Peyer's patch (tissue), 4 donors: ENCODE data around the gene SORCS1. TPM values are rescaled to one million over a fixed set of nuclear protein-coding genes. Genes with fewer than 3 reads are reported as not detected.

ENCODE experiments used
- DNase-seq, 3 donors: peaks; one replicate each; pipeline ENCODE4 v3.0.0-alpha.2; 2017 to 2019
- H3K27ac ChIP-seq, 4 donors: fragments of 200-600 bp; sonication (generic); one replicate each; pipeline ENCODE4 v1.5.1; 2016 to 2019
- H3K27me3 ChIP-seq, 2 donors: fragments of 200-600 bp; sonication (generic); one replicate each; pipeline ENCODE4 v1.5.1; 2019
- H3K36me3 ChIP-seq, 3 donors: fragments of 200-600 bp; sonication (generic); one replicate each; pipeline ENCODE4 v1.5.1; 2016 to 2019
- H3K4me1 ChIP-seq, 4 donors: fragments of 200-600 bp; sonication (generic); one replicate each; pipeline ENCODE4 v1.5.1; 2016 to 2019
- H3K4me3 ChIP-seq, 4 donors: fragments of 200-600 bp; sonication (generic); 1 replicate in 3 of 4; 2 replicates in 1 of 4; pipeline ENCODE4 v1.5.1; 2016 to 2019; ENCODE audit warnings: mild to moderate bottlenecking in 1 of 4
- H3K9me3 ChIP-seq, 4 donors: fragments of 200-600 bp; sonication (generic); one replicate each; pipeline ENCODE4 v1.5.1; 2016 to 2019; ENCODE audit warnings: mild to moderate bottlenecking in 1 of 4
- POLR2A ChIP-seq, 2 donors: fragments of 450-650 bp; IDR thresholded peaks; one replicate each; pipeline ENCODE4 v1.5.1; 2017; ENCODE audit warnings: antibody characterized with exemption in 2 of 2, mild to moderate bottlenecking in 2 of 2, moderate library complexity in 2 of 2
- total RNA-seq, 4 donors: library from RNA; depleted of rRNA; stranded (reverse); fragments of >200 nt; gene quantifications; one replicate each; pipeline ENCODE4 v1.1.0, GENCODE V29; 2016
- TF ChIP-seq, protein P1 (sequence below), 6 experiments: fragments of 450-650 bp in 4 of 6; fragments of 200-600 bp in 2 of 6; sonication (generic) in 1 of 6; IDR thresholded peaks; one replicate each; pipeline ENCODE4 v1.5.1; 2017 to 2019; ENCODE audit warnings: antibody characterized with exemption in 6 of 6, mild to moderate bottlenecking in 3 of 6, moderate library complexity in 1 of 6

SORCS1 gene
- total RNA-seq, 4 donors from 2014 or later: 0.53 to 5.9 (median 2.4) TPM

DNA sequence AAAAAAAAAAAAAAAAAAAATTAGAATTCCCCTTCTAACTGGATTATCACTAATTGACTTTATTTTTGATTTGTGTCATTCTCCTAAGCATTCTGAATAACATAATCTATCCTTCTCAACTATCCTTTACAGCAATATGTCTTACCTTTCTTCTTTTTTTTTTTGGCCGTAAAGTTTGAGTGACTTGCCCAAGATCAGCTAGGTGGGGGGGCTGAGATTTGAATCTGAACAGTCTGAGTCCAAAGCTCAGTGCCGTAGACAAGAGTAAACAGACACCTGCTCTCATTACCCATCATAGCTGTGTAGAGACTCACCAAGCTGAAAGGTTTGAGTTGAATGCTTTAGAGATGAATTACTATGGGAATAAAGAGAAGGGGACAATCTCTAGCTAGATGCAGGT, 192.1 kb downstream of the SORCS1 start:
- TF ChIP-seq, protein P1, sequence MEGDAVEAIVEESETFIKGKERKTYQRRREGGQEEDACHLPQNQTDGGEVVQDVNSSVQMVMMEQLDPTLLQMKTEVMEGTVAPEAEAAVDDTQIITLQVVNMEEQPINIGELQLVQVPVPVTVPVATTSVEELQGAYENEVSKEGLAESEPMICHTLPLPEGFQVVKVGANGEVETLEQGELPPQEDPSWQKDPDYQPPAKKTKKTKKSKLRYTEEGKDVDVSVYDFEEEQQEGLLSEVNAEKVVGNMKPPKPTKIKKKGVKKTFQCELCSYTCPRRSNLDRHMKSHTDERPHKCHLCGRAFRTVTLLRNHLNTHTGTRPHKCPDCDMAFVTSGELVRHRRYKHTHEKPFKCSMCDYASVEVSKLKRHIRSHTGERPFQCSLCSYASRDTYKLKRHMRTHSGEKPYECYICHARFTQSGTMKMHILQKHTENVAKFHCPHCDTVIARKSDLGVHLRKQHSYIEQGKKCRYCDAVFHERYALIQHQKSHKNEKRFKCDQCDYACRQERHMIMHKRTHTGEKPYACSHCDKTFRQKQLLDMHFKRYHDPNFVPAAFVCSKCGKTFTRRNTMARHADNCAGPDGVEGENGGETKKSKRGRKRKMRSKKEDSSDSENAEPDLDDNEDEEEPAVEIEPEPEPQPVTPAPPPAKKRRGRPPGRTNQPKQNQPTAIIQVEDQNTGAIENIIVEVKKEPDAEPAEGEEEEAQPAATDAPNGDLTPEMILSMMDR (IDR thresholded peaks at IDR 0.05): no peak
- TF ChIP-seq POLR2A (IDR thresholded peaks at IDR 0.05): no peak
- Histone ChIP-seq H3K27ac (no peak overlapping the region), H3K36me3 (no peaks in the 10 kb centered on the region), H3K4me3 (no peak overlapping the region), H3K9me3 (no peaks in the 10 kb centered on the region), H3K4me1 (no peaks in the 10 kb centered on the region), H3K27me3 (no peaks in the 10 kb centered on the region)
- DNase-seq: no peak

DNA sequence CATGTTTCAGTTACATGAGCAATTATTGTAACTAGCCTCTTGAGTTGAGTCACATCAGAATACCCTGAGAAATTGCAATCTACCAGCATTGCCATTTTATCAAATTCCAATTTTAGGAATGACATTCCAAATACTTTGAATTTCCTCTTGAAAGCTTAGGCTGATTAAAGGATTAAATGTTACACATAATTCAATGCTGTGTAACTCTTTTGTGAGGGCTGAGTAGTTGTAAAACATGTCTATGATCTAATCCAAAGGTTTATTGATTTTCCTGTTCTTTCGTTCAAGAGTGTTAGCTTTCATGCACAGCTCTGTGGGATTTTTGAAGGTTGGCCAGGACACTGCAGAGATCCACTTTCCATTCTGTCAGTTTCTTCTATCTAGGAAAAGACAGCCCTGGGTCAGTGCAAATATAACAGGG, 193.1 kb downstream of the SORCS1 start:
- Histone ChIP-seq H3K36me3 (no peaks in the 10 kb centered on the region), H3K4me3 (no peak overlapping the region), H3K9me3 (no peaks in the 10 kb centered on the region), H3K4me1 (no peaks in the 10 kb centered on the region), H3K27ac (no peak overlapping the region), H3K27me3 (no peaks in the 10 kb centered on the region)
- no peak for DNase-seq
- TF ChIP-seq, protein P1 (IDR thresholded peaks at IDR 0.05): no peak
- TF ChIP-seq POLR2A (IDR thresholded peaks at IDR 0.05): no peak

DNA sequence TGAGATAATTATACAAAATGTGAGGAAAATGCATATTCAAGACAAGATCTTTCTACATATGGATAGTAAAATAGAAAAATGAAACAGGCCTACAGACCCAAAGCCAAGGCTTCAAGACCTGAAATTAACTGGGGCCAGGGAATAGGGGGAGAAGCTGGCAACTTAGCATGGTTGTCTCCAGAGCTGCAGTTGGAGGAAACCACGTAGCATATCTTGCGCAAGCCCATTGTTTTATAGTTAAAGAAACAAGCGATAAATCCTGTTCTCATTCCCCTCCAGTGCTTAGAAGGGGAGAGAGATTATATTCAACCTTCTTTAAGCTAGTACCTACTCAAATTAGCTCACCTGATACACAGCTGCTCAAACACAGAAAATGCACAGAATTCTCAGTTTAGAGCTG, 197.1 kb downstream of the SORCS1 start:
- no peaks in the 10 kb centered on the region for H3K27me3 ChIP-seq
- DNase-seq: no peak
- no peak overlapping the region for H3K27ac ChIP-seq
- no peaks in the 10 kb centered on the region for H3K36me3 ChIP-seq
- TF ChIP-seq, protein P1 (IDR thresholded peaks at IDR 0.05): no peak
- no peak for TF ChIP-seq POLR2A (IDR thresholded peaks at IDR 0.05)
- H3K9me3 ChIP-seq: no peaks in the 10 kb centered on the region
- no peak overlapping the region for H3K4me3 ChIP-seq
- H3K4me1 ChIP-seq: no peaks in the 10 kb centered on the region

DNA sequence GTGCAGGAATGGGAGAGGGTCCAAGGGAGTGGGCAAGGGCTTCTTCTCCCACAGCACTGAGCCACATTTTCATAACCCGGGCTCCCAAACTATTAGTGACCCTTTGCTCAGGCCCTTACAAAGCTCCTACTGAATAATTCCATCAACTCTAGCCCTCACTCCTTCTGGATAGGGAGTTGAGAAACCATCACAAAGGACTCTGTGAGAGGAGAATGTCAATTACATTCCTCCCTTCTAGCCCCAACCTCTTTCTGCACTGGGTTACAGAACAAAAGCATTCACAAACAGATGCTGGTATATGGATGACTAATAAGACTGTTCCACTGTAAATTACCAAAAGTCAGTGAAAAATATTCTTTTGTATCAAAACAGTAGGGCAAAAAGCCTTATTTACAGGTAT, 203.7 kb downstream of the SORCS1 start:
- H3K4me1 ChIP-seq: no peaks in the 10 kb centered on the region
- no peaks in the 10 kb centered on the region for H3K36me3 ChIP-seq
- H3K27ac ChIP-seq: no peak overlapping the region
- no peaks in the 10 kb centered on the region for H3K9me3 ChIP-seq
- H3K27me3 ChIP-seq: no peaks in the 10 kb centered on the region
- no peak for TF ChIP-seq POLR2A (IDR thresholded peaks at IDR 0.05)
- TF ChIP-seq, protein P1 (IDR thresholded peaks at IDR 0.05): no peak
- DNase-seq: no peak
- no peak overlapping the region for H3K4me3 ChIP-seq

DNA sequence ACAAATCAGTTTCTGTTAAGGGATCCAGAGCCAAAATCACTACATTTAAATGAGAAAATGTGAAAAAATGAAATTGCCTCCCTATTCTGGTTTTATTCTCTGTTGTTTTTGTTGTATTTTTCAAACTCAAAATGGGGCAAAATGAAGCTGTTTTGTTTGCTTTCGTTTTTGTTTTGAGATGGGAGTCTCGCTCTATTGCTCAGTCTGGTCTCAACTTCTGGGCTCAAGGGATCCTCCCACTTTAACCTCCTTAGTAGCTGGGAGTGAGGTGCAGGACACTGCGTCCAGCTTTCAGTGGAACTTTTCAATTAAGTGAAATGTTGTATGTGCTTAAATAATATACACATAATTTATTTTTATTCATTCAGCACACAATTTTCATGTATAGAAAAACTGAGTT, 205.0 kb downstream of the SORCS1 start:
- no peaks in the 10 kb centered on the region for H3K9me3 ChIP-seq
- TF ChIP-seq POLR2A (IDR thresholded peaks at IDR 0.05): no peak
- TF ChIP-seq, protein P1 (IDR thresholded peaks at IDR 0.05): no peak
- no peak overlapping the region for H3K27ac ChIP-seq
- no peaks in the 10 kb centered on the region for H3K4me1 ChIP-seq
- no peak overlapping the region for H3K4me3 ChIP-seq
- no peaks in the 10 kb centered on the region for H3K36me3 ChIP-seq
- DNase-seq: no peak
- no peaks in the 10 kb centered on the region for H3K27me3 ChIP-seq
